T-helper 2 cell (primary cell): ENCODE measurements around the gene ZDHHC17.
A peak's percentile ranks its signal among the peaks of the same experiment; 100 is the strongest.

Experiments used
- DNase-seq, 5 experiments: peaks; one replicate each; pipeline versions ENCODE4 v3.0.0 to v3.0.0-alpha.2; 2012 to 2022

ZDHHC17 gene

DNA sequence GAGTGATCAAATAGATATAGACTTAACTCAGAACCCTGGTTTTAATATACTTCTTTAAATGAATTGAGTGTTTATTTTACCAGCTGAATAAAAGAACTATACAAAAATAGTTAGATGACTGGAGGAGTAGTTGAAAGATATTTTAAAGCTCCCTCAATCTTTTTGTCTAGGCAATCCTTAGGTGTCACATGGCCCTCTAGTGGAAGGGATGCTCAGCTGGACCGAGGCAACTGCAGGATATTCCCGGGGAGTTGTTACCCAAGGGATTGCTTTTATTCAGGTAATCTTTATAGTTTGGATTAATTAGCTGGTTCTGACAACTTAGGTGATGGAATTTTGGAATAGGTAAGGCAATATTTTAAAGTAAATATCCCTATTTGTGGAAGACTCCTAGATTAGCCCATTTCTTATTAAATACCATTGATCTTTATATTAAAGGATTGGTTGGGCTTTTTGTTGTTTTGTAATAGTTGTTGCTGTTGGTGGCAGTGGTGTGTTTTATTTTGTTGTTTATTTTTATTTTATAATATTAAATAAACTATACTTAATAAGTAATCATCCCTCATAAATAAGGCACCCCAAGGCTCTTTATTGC lies 57.1 kb downstream of the ZDHHC17 start:
- DNase-seq, result no peak

DNA sequence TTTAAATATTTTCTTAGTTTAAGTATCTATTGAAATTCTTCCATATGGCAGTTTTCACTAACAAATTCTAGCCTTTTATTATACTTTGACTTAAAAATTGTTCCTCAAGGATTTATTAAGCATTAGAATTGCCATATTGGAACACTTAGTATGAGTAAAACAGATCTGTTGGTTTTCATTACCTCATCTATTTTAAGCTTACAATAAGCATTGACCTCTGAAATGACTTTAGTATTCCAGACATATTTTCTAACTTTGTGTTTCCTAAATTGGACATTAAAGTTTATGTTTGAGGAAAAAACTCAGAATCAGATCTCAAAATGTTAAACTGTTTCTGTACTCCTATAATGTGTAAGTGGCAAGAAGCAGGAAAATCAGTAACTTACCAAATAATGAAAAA lies 66.5 kb downstream of the ZDHHC17 start:
- DNase-seq, result no peak

DNA sequence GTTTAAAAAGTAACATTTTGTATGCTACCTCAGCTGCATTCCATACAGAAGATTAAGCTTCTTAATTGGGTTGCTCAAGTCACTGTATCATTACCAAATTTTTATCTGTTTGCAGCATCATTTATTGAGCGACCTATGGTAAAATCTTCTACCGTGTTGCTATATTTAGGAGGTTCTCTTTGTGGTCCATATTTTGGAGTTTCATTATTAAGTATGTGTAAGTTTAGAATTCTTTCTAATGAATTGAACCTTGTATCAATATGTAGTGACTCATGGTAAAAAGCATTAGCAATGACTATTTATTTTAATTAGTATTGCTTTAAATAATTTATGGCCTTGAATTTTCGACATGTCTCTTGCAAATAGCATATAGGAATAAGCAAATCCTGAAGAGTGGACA lies 72.7 kb downstream of the ZDHHC17 start:
- DNase-seq, result no peak

DNA sequence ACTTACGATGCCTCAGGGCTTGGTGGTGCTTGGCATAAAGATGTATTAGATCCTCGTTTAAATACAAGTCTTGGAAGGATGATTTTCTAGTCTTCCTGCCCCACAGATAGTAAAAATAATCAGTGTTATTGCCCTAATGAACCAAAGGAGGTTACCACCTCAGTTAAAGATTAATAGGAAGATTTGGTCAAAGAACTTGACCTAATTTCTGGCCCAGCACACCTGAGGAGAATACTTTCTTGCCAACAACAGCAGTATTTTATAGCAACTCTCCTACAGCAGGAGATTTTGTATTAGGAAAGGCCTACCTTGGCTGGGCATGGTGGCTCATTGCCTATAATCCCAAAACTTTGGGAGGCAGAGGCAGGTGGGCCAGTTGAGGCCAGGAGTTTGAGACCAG lies 83.3 kb downstream of the ZDHHC17 start:
- DNase-seq, result no peak

DNA sequence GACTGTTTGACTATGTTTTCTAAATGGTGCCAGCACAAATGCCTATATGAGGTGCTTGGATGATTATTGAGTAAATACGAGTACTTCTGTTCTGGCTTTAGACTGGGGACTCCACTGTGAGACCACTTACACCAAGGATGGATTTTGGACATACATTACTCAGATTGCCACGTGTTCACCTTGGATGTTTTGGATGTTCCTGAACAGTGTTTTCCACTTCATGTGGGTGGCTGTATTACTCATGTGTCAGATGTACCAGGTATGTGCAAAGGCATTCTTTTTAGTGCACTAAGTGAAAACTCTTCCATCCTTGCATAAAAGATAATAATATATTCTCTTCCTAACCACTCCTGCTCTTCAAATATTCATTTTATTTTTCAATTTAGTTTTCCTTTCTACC lies 84.2 kb downstream of the ZDHHC17 start:
- DNase-seq, result no peak

DNA sequence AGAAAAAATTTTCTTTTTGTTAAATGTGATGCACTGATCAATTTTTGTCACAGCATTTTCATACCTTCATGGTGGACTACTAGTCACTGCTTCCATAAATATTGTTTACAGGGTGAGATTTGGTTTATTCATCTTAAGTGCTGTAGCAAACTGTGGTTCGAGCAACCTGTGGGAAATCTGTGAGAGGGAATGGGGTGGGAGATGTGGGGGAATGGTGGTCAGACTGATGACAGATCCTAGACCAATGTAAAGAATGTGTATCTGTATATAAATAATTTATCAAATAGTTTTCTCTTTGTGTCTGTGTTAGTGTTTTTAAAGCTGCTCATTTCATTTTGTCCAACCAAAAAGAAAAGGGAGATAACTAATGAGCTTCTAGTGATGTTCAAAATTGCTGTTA lies 88.2 kb downstream of the ZDHHC17 start:
- DNase-seq, result no peak

DNA sequence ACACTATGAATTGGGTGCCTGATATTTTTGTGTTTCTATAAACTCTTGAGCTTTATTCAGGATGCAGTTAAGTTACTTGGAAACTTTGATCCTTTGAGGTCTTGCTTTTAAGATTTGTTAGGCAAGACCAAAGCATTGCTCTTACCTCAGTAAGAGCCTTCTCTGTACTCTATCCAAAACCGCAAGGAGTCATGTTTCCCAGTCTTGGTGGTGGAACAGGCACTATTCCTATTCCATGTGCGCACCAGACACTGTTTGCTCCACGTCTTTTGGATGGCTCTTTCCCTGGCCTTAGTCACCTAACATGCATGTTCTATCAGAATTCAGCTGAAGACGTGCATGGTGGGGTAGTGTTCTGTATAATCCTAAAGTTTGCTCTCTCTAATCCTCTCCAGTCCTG lies 91.4 kb downstream of the ZDHHC17 start:
- DNase-seq, result no peak

DNA sequence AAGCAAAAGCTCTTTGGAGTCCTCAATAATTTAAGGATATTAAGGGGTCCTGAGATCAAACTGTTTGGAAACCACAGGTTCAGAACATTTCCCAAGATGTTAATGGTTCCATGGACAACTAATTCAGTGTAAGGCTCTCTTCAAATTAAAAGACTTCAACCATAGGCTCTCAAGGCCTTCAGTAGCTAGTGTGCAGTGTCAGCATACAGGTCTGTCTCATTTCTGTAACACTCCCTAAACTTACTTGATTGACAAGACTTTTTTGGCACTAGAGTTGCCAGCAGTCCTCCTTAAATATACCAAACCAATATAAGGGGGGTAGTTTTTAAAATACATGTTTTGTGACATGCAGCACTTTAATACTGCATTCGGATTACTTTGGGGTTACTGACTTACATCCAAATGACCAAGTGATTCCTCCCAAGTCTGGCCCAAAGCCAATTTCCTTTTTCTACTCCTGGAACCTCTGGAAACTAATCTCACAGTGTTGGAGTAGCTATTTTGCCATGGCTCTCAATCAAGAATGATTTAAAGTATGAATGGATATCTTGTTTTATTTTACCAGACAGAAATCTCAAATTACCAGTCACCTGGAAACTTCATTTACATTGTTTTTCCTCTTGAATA lies 92.2 kb downstream of the ZDHHC17 start:
- no peak for DNase-seq

DNA sequence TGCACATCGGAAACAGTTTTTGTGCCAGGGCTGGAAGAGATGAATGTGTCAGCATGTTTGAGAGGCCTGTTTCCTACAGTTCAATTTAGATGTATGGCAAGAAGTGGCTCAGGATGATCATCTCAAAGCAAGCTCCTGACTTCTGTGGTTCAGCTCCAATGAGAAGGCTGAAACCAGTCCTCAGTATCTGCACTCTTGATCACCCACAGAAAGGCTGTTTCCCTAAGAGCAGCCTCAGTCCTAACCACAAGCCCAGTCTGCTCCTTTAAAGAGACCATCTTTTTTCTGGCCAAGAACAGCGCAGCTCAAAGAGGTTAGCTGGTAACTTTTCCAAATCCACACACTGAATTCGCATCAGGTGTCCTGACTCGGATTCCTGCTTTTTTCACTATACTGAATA lies 95.7 kb downstream of the ZDHHC17 start:
- DNase-seq, result peak in 1 of 5 experiments; percentile 26

DNA sequence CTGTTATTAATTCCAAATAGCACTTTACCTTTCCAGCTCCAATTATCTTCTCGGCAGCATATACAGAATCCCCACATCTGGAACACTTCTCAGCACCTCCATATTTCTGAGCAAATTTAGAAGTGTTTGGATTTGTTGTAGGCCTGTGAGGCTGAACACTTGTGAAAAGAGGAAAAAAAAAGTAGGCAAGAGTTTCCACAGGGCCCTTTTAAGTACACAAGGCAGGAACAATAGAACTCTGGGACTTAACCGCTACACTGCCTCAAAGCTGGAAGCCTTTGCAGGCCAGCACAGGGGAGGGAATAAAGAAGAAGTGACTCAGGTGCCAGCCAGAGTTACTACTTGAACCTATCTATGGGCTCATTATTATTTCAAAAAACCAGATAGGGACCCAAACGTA lies 96.3 kb downstream of the ZDHHC17 start:
- DNase-seq, result no peak

DNA sequence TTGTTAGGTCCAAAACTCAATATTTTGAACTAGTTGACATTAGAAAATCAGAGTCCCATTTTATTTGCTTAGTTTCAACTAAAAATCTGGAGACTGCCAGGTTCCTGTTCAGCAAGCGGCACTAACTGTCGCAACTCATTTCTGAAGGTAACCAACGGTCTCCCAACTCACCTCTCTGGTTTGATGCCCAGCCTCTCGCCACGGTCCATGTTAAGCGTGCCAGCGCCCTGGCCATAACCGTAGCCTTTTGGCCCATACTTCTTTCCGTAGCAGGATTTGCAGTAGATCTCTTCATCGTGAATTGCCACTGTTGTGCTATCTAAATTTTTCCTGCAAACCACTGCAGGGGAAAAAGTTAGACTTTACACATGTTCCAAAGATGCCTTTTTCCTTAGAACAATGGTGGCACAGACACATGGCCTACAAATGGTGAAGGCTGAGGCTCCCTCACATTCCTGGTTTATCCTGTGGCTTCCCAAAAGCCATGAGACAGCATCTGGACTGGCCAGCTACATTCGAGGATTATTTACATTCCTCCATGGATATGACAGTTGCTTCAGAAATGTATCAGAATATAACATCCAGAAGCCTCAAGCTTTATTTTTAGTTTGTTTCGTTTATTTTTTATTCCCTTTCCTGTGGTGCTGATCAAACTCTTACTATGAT lies 99.2 kb downstream of the ZDHHC17 start:
- no peak for DNase-seq

DNA sequence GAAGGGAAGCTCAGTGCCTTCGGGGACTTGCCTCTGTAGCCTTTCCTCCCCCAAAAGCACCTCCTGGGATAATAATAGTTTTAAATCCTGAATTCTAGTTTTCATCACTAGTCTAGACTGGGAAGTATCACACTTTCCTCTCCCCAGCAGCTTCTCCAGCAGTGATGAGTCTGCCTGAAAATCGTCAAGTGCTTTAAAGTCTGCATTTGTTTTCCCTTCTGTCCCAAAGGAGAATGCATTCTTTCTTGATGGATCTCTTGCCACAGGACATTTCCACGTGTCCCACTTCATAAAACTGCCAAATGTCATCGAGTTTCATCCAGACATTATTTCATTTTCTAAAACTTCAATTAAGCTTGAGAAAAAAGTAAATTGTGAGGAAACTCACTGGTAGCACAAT lies 99.9 kb downstream of the ZDHHC17 start:
- DNase-seq, result no peak

DNA sequence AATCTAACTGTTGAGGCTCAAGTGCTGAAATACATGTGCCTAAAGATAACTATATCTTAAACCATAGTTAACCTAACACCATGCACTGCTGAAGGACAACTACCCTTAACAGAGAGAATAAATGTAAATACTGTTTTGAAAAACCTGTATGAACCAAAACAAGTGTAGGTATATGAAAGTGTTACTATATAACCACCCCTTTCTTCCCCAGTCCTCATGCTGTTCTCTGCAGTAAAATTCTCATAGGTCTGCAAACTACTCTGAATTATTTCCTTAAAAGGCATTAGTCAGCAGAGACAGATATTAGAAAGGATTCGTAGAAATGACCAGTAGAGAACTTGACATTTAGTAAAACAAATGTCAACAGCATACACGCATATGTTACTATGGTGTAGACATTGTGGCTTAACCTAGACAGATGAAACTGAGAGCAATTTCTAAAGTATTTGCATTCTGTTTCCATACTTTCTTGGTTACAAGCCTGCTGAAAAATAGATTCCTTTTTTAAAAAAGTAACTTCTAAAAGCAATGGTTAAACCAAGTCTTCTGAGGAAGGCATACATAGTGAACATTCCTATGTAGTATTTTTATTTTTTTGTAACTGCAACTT lies 101.0 kb downstream of the ZDHHC17 start:
- no peak for DNase-seq

DNA sequence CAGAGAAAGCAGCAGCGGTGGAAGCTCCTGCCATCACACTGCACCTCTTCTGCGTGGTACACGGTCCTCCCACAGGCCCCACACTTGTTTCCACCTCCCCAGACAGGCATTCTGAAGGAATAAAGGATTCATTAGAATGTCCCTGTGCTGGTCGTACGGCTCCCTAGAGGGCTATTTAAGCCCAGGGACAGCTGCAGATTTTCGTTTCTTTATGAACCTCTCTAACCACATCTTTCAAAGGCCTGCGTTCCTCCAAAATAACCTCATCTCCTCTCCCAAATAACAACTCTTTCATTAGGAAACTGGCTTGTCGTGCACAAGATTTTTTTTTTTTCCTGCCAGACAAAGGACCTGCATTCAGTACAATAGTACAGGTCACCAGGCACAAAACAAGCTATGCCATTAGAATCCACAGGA lies 102.2 kb downstream of the ZDHHC17 start:
- no peak for DNase-seq

DNA sequence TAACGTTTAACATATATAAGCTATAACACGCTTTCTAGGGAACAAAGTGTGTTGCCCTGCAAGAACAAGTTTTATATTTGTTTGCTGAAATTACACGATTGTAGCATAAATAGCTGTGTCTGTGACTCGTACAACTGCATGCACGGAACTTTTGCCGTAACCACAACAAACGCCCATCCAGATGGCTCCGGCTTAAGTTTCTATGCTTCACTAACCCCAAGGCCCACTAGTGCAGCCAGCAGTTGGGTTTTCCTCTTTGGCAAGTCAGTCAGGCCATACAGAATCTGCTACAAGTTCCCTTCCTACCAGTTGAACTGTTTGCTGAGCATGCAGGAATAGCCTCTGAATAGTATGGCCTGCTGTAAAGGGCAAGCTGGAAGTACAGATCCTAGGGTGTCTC lies 102.8 kb downstream of the ZDHHC17 start:
- no peak for DNase-seq

DNA sequence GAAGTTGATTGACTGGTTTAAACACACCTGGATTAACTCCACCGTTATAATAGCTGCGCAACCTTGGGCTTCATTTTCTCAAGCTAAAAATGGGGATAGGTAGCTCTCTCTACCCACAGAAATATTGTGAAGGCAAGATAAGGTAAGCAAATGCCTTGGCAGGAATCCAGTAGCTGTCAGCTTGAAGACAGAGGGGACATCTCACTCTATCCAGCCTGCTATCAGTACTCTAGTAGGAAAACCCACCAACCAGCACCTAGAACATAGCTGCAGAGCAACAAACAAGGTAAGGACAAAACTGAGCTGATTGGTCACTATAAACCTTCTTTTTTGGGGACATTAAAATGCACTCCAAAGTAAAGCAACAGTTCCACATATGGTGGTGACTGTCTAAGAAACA lies 107.2 kb downstream of the ZDHHC17 start:
- DNase-seq, result no peak

DNA sequence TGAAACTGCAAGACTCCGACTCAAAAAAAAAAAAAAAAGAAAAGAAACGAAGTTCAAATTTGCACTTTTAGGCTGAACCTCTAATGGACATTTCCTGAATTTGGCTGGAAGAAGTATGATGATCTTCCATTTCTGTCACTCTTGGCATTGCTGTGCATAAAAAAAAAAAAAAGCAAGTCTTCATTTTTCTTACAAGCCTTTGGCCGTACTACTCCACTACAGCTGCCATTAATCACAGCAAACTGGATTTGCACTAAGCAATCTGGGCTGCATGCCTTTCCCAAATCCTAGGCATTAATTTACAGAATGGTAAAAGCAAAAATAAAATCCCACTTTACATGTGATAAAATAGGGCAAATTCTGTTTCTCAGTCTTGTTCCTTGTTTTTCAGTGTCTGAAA lies 107.8 kb downstream of the ZDHHC17 start:
- DNase-seq, result no peak

DNA sequence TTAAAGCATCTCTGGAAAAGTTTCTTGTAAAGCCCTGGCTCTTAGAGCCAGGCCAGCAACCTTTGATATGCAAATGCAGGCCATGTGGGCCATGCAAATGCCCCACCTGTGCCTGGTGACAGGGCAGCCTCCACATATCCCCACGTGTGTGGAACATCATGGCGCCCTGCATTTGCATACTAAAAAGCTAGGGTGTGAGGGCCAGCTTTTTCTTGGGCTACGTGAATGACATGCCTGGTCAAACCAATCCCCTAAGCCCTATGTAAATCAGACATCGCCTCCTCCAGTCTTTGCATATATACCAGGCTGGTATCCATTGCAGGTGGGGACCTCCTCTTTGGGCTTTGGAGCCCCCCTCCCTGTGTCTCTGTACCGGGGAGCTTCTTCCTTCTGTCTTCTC lies 108.5 kb downstream of the ZDHHC17 start:
- DNase-seq, result no peak

DNA sequence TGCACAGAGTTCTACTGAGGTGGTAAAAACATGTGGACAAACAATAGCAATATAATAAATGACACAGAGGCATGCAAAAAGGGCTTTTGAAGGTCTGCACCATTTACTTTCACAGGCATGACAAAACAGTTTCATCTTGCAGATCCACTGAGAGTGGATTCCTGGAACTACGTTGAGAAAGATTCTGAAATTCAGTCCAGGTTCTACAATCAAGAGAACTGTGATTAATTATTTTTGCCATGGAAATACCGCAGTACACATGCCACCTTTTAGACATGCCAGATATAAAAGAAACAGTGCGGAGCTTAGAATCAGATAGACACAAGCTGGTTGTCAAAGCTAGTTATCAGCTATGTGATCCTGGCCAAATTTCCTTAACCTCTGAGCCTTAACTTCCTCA lies 110.1 kb downstream of the ZDHHC17 start:
- no peak for DNase-seq

DNA sequence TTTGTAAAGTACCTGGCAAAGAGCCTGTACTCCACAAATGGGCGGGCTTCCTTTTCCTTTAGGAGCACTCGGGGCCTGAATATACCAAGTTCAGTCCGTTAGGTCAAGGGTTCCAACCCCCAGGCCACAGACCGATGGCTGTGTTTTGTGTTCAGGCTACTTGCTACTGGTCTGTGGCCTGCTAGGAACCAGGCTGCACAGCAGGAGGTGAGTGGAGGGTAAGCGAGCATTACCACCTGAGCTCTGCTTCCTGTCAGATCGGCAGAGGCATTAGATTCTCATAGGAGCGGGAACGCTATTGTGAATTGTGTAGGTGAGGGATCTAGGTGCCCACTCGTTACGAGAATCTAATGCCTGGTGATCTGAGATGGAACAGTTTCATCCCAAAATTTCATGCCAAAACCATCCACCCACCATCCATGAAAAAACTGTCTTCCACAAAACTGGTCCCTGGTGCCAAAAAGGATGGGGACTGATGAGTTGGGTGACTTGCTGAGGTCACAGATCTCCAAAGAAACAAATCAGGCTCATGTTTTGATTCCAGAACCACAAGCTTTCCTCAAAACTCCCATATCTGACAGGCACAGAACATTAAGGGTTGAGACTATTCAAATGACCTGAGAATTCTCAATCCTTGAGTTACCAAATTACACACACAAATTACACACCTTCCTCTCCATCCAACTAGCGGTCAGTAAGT lies 110.7 kb downstream of the ZDHHC17 start:
- DNase-seq, result no peak

DNA sequence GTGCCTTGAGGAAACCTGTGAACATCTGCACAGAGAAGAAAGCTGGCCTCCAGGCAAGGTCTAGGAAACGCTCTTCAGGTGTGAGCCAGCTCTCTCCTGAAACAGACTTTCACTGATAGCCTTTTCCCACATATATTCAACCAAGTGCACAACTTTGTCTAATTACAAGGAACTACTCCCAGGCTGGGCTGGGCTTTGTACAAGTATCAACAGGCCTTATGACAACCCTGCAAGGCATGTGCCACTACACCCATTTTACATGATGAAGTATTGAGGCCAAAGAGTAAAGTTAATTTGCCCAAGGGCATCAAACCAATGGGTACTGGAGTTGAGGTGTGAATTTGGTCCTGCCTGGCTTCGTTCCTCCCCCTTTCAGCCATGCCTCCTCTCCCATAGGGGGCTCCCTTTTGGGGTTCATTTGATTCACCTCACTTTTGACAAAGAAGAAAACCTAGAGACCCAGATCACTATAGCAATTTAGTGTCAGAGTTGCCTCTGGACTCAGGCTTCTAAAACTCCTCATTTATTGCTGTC lies 112.8 kb downstream of the ZDHHC17 start:
- no peak for DNase-seq

DNA sequence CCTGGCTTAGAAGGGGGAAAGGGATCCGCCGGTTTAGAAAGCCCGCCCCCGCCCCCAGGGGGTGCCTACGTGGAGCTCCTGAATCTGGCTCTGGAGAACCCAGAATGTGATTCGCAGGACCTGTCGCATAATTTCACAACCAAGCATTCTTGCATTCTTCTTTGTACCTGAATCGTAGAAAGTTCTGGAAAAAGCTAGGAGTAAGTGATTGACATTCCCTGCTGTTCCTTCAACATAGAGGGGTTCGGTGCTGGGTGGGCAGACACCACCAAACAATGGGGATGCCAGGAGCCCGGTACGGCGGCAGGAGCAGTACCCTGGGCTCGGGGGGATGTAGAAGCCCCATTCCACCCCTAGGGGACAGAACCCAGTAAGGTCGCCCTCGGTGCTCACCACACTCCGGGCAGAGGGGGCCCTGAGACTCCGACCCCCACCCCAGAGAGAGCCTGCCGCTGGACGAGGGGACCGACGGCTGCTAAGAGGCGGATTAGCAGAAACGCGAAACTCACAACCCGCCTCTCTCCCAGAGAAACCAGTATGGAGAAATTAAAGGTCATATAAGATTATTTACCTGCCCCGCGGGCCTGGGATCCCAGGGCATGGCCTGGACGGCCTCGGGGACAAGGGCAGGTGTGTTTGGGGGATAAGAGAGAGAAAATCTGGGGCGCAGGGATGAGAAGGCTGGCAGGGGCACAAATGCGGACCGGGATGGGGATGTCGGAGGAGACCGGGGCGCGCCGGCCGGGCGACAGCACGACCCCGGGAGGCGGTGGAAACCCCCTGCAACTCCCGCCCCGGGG lies 114.4 kb downstream of the ZDHHC17 start:
- peak in 2 of 5 experiments; percentile 6 to 11 for DNase-seq
